Right atrium auricular region (tissue), 2 donors: ENCODE data around the gene SUN2. TPM values are rescaled to one million over a fixed set of nuclear protein-coding genes. Genes with fewer than 3 reads are reported as not detected.

Experiments
- DNase-seq: peaks from one replicate; pipeline ENCODE4 v3.0.0-alpha.2; 2019; ENCODE audit warnings: low spot score
- H3K27ac ChIP-seq, 2 donors: fragments of 200-600 bp; sonication (generic); 1 replicate in 1 of 2; 2 replicates in 1 of 2; pipeline ENCODE4 v1.5.1; 2016 to 2019
- H3K27me3 ChIP-seq, 2 donors: fragments of 200-600 bp; sonication (generic); one replicate each; pipeline versions ENCODE4 v1.5.1 to v1.6.0; 2017 to 2019
- H3K36me3 ChIP-seq: fragments of 200-600 bp; sonication (generic); one replicate; pipeline ENCODE4 v1.5.1; 2016
- H3K4me1 ChIP-seq, 2 donors: fragments of 200-600 bp; sonication (generic); one replicate each; pipeline versions ENCODE4 v1.5.1 to v1.6.0; 2017 to 2019
- H3K4me3 ChIP-seq, 2 donors: fragments of 200-600 bp; sonication (generic); 1 replicate in 1 of 2; 2 replicates in 1 of 2; pipeline ENCODE4 v1.5.1; 2017 to 2019; ENCODE audit warnings: mild to moderate bottlenecking in 1 of 2, moderate library complexity in 1 of 2
- H3K9me3 ChIP-seq, 2 donors: fragments of 200-600 bp; sonication (generic); one replicate each; pipeline ENCODE4 v1.5.1; 2019
- CTCF ChIP-seq, 2 donors: fragments of 200-600 bp; sonication (generic); IDR thresholded peaks; one replicate each; pipeline ENCODE4 v1.5.1; 2019; ENCODE audit warnings: antibody characterized with exemption in 2 of 2
- total RNA-seq, 2 donors: library from RNA; depleted of rRNA; stranded (reverse); fragments of >200 nt; gene quantifications; one replicate each; pipeline ENCODE4 v1.1.0, GENCODE V29; 2016

Gene SUN2
- total RNA-seq, 2 donors from 2014 or later = 155 to 252 TPM

DNA sequence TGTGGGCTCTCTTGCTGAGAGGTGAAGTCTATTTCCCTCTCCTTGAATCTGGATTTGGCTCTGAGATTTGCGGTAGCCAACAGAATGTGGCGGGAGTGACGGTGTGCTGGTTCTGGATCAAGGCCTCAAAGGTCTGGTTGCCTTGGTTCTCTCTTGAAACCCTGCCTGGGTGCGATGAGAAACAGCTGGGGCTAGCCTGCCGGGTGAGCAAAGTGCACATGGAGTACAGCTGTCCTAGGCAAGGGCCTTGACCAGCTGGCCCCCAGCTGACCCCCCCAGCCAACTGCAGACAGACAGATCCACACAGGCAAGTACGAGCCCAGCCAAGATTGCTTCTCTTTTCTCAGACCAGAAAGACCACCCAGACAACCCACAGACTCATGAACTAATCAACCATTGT, 10.8 kb downstream of the SUN2 start:
- Histone ChIP-seq H3K4me1 (no peaks in the 10 kb centered on the region), H3K4me3 (no peak overlapping the region), H3K9me3 (no peaks in the 10 kb centered on the region), H3K27ac (no peak overlapping the region), H3K27me3 (no peaks in the 10 kb centered on the region), H3K36me3 (peaks cover 99% of the 10 kb centered on the region)
- TF ChIP-seq CTCF (IDR thresholded peaks at IDR 0.05) = no peak
- DNase-seq = no peak

- Histone ChIP-seq H3K4me3 (no peak overlapping the region), H3K27me3 (no peaks in the 10 kb centered on the region), H3K4me1 (no peaks in the 10 kb centered on the region), H3K9me3 (no peaks in the 10 kb centered on the region), H3K27ac (no peak overlapping the region), H3K36me3 (peaks cover 99% of the 10 kb centered on the region)
- DNase-seq = no peak
- TF ChIP-seq CTCF (IDR thresholded peaks at IDR 0.05) = no peak
Measured at GRCh38 chr22:38742176-38742942, 13.4 kb downstream of the SUN2 start.

GRCh38 chr22:38741576-38741975, 14.2 kb downstream of the SUN2 start:
- Histone ChIP-seq H3K4me3 (no peak overlapping the region), H3K4me1 (no peaks in the 10 kb centered on the region), H3K36me3 (peaks cover 99% of the 10 kb centered on the region), H3K27ac (no peak overlapping the region), H3K9me3 (no peaks in the 10 kb centered on the region), H3K27me3 (no peaks in the 10 kb centered on the region)
- no peak for TF ChIP-seq CTCF (IDR thresholded peaks at IDR 0.05)
- no peak for DNase-seq

GRCh38 chr22:38741166-38741565, 14.6 kb downstream of the SUN2 start:
- H3K9me3 ChIP-seq = no peaks in the 10 kb centered on the region
- DNase-seq = no peak
- no peaks in the 10 kb centered on the region for H3K4me1 ChIP-seq
- no peak overlapping the region for H3K27ac ChIP-seq
- H3K27me3 ChIP-seq = no peaks in the 10 kb centered on the region
- peaks cover 99% of the 10 kb centered on the region for H3K36me3 ChIP-seq
- TF ChIP-seq CTCF (IDR thresholded peaks at IDR 0.05) = no peak
- H3K4me3 ChIP-seq = no peak overlapping the region

- Histone ChIP-seq H3K4me1 (no peaks in the 10 kb centered on the region), H3K4me3 (no peak overlapping the region), H3K36me3 (peaks cover 99% of the 10 kb centered on the region), H3K9me3 (no peaks in the 10 kb centered on the region), H3K27ac (no peak overlapping the region), H3K27me3 (no peaks in the 10 kb centered on the region)
- DNase-seq = no peak
- no peak for TF ChIP-seq CTCF (IDR thresholded peaks at IDR 0.05)
Measured at GRCh38 chr22:38740754-38741153, 15.0 kb downstream of the SUN2 start.
